ENCODE results near the gene ARHGEF19.
"Not testable (repeated sequence)": the region's sequence is repeated elsewhere in the genome, so short reads cannot be mapped to it uniquely, and the experiment has no call there.

Gene ARHGEF19

GRCh38 chr1:16168144-16168495, 44.3 kb downstream of the ARHGEF19 start:
- H3K27ac ChIP-seq (ENCODE audit: low read length); H3K36me3 ChIP-seq (ENCODE audit: control insufficient read depth in 1 of 2, insufficient read depth in 2 of 2, low read length in 2 of 2); H3K27me3 ChIP-seq (ENCODE audit: low read depth, low read length); H3K4me3 ChIP-seq (ENCODE audit: low read depth in 1 of 2, low read length in 2 of 2); H3K9me3 ChIP-seq (ENCODE audit: control insufficient read depth in 1 of 2, low read length in 2 of 2): not testable (repeated sequence)
- H3K4me1 ChIP-seq (ENCODE audit: control insufficient read depth in 1 of 2, insufficient read depth in 2 of 2, low read length in 2 of 2): peaks cover 0 to 11% of the 10 kb centered on the region in 2 donors

GRCh38 chr1:16167331-16168143, 44.9 kb downstream of the ARHGEF19 start:
- H3K36me3 ChIP-seq (ENCODE audit: control insufficient read depth in 1 of 2, insufficient read depth in 2 of 2, low read length in 2 of 2): no peaks in the 10 kb centered on the region
- H3K4me1 ChIP-seq (ENCODE audit: control insufficient read depth in 1 of 2, insufficient read depth in 2 of 2, low read length in 2 of 2): peaks cover 0 to 10% of the 10 kb centered on the region in 2 donors
- H3K27me3 ChIP-seq (ENCODE audit: low read depth, low read length): no peaks in the 10 kb centered on the region
- H3K4me3 ChIP-seq (ENCODE audit: low read depth in 1 of 2, low read length in 2 of 2): peak overlapping the region in 1 of 2 donors; percentile 56
- no peaks in the 10 kb centered on the region for H3K9me3 ChIP-seq (ENCODE audit: control insufficient read depth in 1 of 2, low read length in 2 of 2)
- H3K27ac ChIP-seq (ENCODE audit: low read length): no peak overlapping the region

GRCh38 chr1:16166117-16166516, 46.3 kb downstream of the ARHGEF19 start:
- Histone ChIP-seq H3K27ac (ENCODE audit: low read length) (no peak overlapping the region), H3K4me3 (ENCODE audit: low read depth in 1 of 2, low read length in 2 of 2) (no peak overlapping the region), H3K9me3 (ENCODE audit: control insufficient read depth in 1 of 2, low read length in 2 of 2) (no peaks in the 10 kb centered on the region), H3K36me3 (ENCODE audit: control insufficient read depth in 1 of 2, insufficient read depth in 2 of 2, low read length in 2 of 2) (no peaks in the 10 kb centered on the region), H3K4me1 (ENCODE audit: control insufficient read depth in 1 of 2, insufficient read depth in 2 of 2, low read length in 2 of 2) (peaks cover 0 to 10% of the 10 kb centered on the region in 2 donors), H3K27me3 (ENCODE audit: low read depth, low read length) (no peaks in the 10 kb centered on the region)

GRCh38 chr1:16165548-16165947, 46.9 kb downstream of the ARHGEF19 start:
- no peaks in the 10 kb centered on the region for H3K27me3 ChIP-seq (ENCODE audit: low read depth, low read length)
- H3K9me3 ChIP-seq (ENCODE audit: control insufficient read depth in 1 of 2, low read length in 2 of 2): no peaks in the 10 kb centered on the region
- no peaks in the 10 kb centered on the region for H3K36me3 ChIP-seq (ENCODE audit: control insufficient read depth in 1 of 2, insufficient read depth in 2 of 2, low read length in 2 of 2)
- no peak overlapping the region for H3K4me3 ChIP-seq (ENCODE audit: low read depth in 1 of 2, low read length in 2 of 2)
- H3K4me1 ChIP-seq (ENCODE audit: control insufficient read depth in 1 of 2, insufficient read depth in 2 of 2, low read length in 2 of 2): peaks cover 0 to 10% of the 10 kb centered on the region in 2 donors
- no peak overlapping the region for H3K27ac ChIP-seq (ENCODE audit: low read length)

- Histone ChIP-seq H3K27ac (ENCODE audit: low read length) (no peak overlapping the region), H3K9me3 (ENCODE audit: control insufficient read depth in 1 of 2, low read length in 2 of 2) (no peaks in the 10 kb centered on the region), H3K4me3 (ENCODE audit: low read depth in 1 of 2, low read length in 2 of 2) (no peak overlapping the region), H3K36me3 (ENCODE audit: control insufficient read depth in 1 of 2, insufficient read depth in 2 of 2, low read length in 2 of 2) (no peaks in the 10 kb centered on the region), H3K27me3 (ENCODE audit: low read depth, low read length) (no peaks in the 10 kb centered on the region), H3K4me1 (ENCODE audit: control insufficient read depth in 1 of 2, insufficient read depth in 2 of 2, low read length in 2 of 2) (peaks cover 0 to 10% of the 10 kb centered on the region in 2 donors)
Measured at GRCh38 chr1:16165073-16165364, 47.4 kb downstream of the ARHGEF19 start.

GRCh38 chr1:16164213-16165072, 48.0 kb downstream of the ARHGEF19 start:
- Histone ChIP-seq H3K4me3 (ENCODE audit: low read depth in 1 of 2, low read length in 2 of 2) (no peak overlapping the region), H3K27me3 (ENCODE audit: low read depth, low read length) (no peaks in the 10 kb centered on the region), H3K9me3 (ENCODE audit: control insufficient read depth in 1 of 2, low read length in 2 of 2) (no peaks in the 10 kb centered on the region), H3K27ac (ENCODE audit: low read length) (no peak overlapping the region), H3K4me1 (ENCODE audit: control insufficient read depth in 1 of 2, insufficient read depth in 2 of 2, low read length in 2 of 2) (peaks cover 0 to 10% of the 10 kb centered on the region in 2 donors), H3K36me3 (ENCODE audit: control insufficient read depth in 1 of 2, insufficient read depth in 2 of 2, low read length in 2 of 2) (no peaks in the 10 kb centered on the region)

GRCh38 chr1:16163608-16164212, 48.7 kb downstream of the ARHGEF19 start:
- H3K36me3 ChIP-seq (ENCODE audit: control insufficient read depth in 1 of 2, insufficient read depth in 2 of 2, low read length in 2 of 2); H3K4me3 ChIP-seq (ENCODE audit: low read depth in 1 of 2, low read length in 2 of 2); H3K4me1 ChIP-seq (ENCODE audit: control insufficient read depth in 1 of 2, insufficient read depth in 2 of 2, low read length in 2 of 2); H3K9me3 ChIP-seq (ENCODE audit: control insufficient read depth in 1 of 2, low read length in 2 of 2); H3K27me3 ChIP-seq (ENCODE audit: low read depth, low read length); H3K27ac ChIP-seq (ENCODE audit: low read length): not testable (repeated sequence)

GRCh38 chr1:16162163-16162822, 50.2 kb downstream of the ARHGEF19 start:
- Histone ChIP-seq H3K4me1 (ENCODE audit: control insufficient read depth in 1 of 2, insufficient read depth in 2 of 2, low read length in 2 of 2) (peaks cover 0 to 4% of the 10 kb centered on the region in 2 donors), H3K27ac (ENCODE audit: low read length) (no peak overlapping the region), H3K4me3 (ENCODE audit: low read depth in 1 of 2, low read length in 2 of 2) (no peak overlapping the region)

GRCh38 chr1:16161717-16162116, 50.7 kb downstream of the ARHGEF19 start:
- no peak overlapping the region for H3K27ac ChIP-seq (ENCODE audit: low read length)
- H3K4me3 ChIP-seq (ENCODE audit: low read depth in 1 of 2, low read length in 2 of 2): no peak overlapping the region
- no peaks in the 10 kb centered on the region for H3K9me3 ChIP-seq (ENCODE audit: control insufficient read depth in 1 of 2, low read length in 2 of 2)
- H3K4me1 ChIP-seq (ENCODE audit: control insufficient read depth in 1 of 2, insufficient read depth in 2 of 2, low read length in 2 of 2): peaks cover 0 to 4% of the 10 kb centered on the region in 2 donors
- no peaks in the 10 kb centered on the region for H3K27me3 ChIP-seq (ENCODE audit: low read depth, low read length)
- H3K36me3 ChIP-seq (ENCODE audit: control insufficient read depth in 1 of 2, insufficient read depth in 2 of 2, low read length in 2 of 2): no peaks in the 10 kb centered on the region

More at GRCh38 chr1:16162163-16162822, 50.2 kb downstream of the ARHGEF19 start:
- Histone ChIP-seq H3K9me3 (ENCODE audit: control insufficient read depth in 1 of 2, low read length in 2 of 2) (no peaks in the 10 kb centered on the region), H3K36me3 (ENCODE audit: control insufficient read depth in 1 of 2, insufficient read depth in 2 of 2, low read length in 2 of 2) (no peaks in the 10 kb centered on the region), H3K27me3 (ENCODE audit: low read depth, low read length) (no peaks in the 10 kb centered on the region)

GRCh38 chr1:16158993-16159831, 53.2 kb downstream of the ARHGEF19 start:
- Histone ChIP-seq H3K4me1 (ENCODE audit: control insufficient read depth in 1 of 2, insufficient read depth in 2 of 2, low read length in 2 of 2) (peaks cover 2 to 6% of the 10 kb centered on the region in 2 donors), H3K36me3 (ENCODE audit: control insufficient read depth in 1 of 2, insufficient read depth in 2 of 2, low read length in 2 of 2) (no peaks in the 10 kb centered on the region), H3K4me3 (ENCODE audit: low read depth in 1 of 2, low read length in 2 of 2) (no peak overlapping the region), H3K9me3 (ENCODE audit: control insufficient read depth in 1 of 2, low read length in 2 of 2) (no peaks in the 10 kb centered on the region), H3K27me3 (ENCODE audit: low read depth, low read length) (no peaks in the 10 kb centered on the region), H3K27ac (ENCODE audit: low read length) (no peak overlapping the region)

All from muscle layer of duodenum (tissue), 2 donors.